Muscle of arm (tissue), 14 donors: ENCODE results near the gene FMR1NB. TPM values are rescaled to one million over a fixed set of nuclear protein-coding genes. Genes with fewer than 3 reads are reported as not detected.

Experiments used
- DNase-seq: peaks from one replicate; pipeline ENCODE4 v3.0.0-alpha.2; 2013
- long read RNA-seq, 11 donors: transcript quantifications; one replicate each; lab custom pipeline, GENCODE V29; 2026
- polyA plus RNA-seq, 12 donors: library from polyadenylated mRNA; unstranded; fragments of 120-200 nt; gene quantifications; one replicate each; pipeline ENCODE4 v1.2.1, GENCODE V29; 2013; ENCODE audit not compliant: insufficient read length in 12 of 12

FMR1NB gene, protein sequence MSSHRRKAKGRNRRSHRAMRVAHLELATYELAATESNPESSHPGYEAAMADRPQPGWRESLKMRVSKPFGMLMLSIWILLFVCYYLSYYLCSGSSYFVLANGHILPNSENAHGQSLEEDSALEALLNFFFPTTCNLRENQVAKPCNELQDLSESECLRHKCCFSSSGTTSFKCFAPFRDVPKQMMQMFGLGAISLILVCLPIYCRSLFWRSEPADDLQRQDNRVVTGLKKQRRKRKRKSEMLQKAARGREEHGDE
- polyA plus RNA-seq: not detected
- long read RNA-seq, donor 1: 0 reads
- long read RNA-seq, donor 2: 0 reads
- long read RNA-seq, donor 3: 0 reads
- long read RNA-seq, donor 4: 0 reads
- long read RNA-seq, donor 5: 0 reads
- long read RNA-seq, donor 6: 0 reads
- long read RNA-seq, donor 7: 0 reads
- long read RNA-seq, donor 8: 0 reads
- long read RNA-seq, donor 9: 0 reads
- long read RNA-seq, donor 10: 0 reads
- long read RNA-seq, donor 11: 0 reads

DNA sequence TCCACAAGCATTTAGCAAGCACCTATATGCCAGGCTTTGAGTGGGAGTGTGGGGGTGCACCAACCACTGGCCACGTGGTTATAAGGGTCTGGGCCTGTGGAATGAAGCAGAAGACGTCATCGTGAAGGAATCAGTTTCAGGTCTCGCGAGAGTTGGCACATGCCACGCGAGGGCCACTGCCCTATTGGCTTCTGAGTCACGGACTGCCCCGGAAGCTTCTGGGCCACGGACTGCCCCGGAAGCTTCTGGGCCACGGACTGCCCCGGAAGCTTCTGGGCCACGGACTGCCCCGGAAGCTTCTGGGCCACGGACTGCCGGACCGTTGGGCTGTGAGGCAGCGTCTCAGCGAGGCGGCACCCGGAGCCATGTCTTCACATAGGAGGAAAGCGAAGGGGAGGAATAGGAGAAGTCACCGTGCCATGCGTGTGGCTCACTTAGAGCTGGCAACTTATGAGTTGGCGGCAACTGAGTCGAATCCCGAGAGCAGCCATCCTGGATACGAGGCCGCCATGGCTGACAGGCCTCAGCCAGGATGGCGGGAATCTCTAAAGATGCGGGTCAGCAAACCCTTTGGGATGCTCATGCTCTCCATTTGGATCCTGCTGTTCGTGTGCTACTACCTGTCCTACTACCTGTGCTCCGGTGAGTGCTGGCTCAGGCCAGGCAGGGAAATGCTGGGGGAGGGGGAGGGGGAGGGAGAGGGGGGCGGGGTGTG, at the start of gene FMR1NB:
Gene FMR1NB, plus strand, starts transcription at position 300 of the 715 bp plus-strand sequence. Its CDS starts 66 bp downstream, at position 366.
- no peak for DNase-seq

- no peak for DNase-seq
Observed at GRCh38 chrX:147933815-147934214, 47.3 kb upstream of the FMR1NB start.

DNA sequence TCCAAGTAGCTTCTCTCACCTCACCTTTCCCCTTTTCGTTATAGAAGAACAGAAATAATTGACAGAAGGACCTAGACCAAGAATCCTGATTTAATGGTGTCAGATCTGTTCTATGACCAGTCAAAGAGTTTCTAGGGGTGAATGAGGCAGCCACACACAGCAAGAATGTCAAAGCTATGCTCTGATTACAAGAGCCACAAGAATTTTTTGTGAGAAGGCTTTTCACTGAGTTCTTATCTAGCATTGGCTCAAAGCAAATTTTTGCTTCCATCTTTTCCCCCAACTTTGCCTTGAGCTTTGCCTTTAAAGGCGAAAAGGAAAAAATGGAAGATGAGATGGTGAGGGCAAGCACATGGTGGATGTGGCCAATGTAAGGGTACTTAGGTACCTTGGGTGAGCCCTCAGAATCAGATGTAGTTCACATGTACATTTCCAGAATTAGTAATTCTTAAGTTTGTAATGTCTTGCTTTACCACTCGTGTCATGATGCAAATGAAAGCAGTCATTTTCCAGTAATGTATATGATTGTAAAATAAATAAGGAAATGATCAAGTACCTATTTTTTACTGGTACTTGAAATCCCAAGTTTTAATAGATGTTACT, 45.9 kb upstream of the FMR1NB start:
- DNase-seq: no peak

DNA sequence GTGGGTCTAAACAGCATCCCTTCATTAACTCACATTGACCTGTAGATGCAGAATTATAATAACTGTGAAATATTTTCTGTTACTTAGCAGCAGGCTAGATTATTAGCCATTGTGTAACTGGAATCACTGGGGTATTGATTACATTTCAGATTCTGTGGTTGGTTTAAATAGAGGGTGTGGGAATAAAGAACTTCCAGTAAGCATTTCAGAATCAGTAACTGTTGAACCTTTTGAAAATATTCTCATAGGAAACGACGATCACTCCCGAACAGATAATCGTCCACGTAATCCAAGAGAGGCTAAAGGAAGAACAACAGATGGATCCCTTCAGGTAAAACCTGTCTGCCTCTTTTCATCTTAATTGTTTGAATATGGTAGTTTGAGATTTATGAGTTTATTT, 35.9 kb upstream of the FMR1NB start:
- no peak for DNase-seq

- no peak for DNase-seq
Observed at GRCh38 chrX:147948531-147948930, 32.6 kb upstream of the FMR1NB start.

- DNase-seq: no peak
Observed at GRCh38 chrX:147950352-147950751, 30.8 kb upstream of the FMR1NB start.

- peak; percentile 1 for DNase-seq
Observed at GRCh38 chrX:147953976-147954375, 27.2 kb upstream of the FMR1NB start.

DNA sequence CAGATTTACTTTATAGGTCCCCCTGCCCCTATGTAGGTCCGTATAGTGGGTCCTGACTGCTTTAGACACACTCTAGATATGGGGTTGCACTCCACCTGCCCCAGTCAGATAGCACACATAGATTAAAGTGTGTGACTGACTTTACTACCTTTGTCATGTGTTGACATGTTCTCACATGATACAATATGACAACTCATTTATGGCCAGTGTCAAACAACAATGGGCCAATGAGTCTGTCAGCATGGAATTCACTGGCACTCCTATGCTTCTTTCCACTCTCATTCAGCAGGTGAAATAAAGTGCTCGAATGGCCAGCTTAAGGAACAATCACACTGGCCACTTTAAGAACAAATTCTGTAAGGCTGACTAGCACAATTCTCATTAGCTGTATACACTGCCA, 23.8 kb upstream of the FMR1NB start:
- no peak for DNase-seq

- DNase-seq: no peak
Observed at GRCh38 chrX:147958291-147958690, 22.8 kb upstream of the FMR1NB start.

- no peak for DNase-seq
Observed at GRCh38 chrX:147960722-147961121, 20.4 kb upstream of the FMR1NB start.

GRCh38 chrX:147962476-147962875, 18.7 kb upstream of the FMR1NB start:
- DNase-seq: no peak

GRCh38 chrX:147978931-147979330, 2.2 kb upstream of the FMR1NB start:
- DNase-seq: no peak

DNA sequence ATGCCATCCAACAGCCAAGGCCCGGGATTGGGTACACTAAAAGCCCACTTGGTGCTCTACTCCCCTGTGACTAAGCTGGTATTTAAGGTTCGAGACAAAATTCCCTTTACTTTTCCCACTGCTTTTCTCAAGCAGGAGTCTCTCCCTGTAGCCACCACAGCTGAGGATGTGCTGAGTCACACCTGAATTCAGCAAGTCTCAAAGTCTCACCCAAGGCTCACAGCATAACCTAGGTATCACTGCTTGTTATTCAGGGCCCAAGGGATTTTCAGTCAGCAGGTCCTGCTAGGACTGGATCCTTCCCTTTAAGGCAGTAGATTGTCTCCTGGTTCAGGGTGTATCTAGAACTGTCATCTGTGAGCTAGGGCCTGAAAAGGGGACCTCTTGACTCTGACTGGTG, 39.2 kb downstream of the FMR1NB start:
- no peak for DNase-seq

DNA sequence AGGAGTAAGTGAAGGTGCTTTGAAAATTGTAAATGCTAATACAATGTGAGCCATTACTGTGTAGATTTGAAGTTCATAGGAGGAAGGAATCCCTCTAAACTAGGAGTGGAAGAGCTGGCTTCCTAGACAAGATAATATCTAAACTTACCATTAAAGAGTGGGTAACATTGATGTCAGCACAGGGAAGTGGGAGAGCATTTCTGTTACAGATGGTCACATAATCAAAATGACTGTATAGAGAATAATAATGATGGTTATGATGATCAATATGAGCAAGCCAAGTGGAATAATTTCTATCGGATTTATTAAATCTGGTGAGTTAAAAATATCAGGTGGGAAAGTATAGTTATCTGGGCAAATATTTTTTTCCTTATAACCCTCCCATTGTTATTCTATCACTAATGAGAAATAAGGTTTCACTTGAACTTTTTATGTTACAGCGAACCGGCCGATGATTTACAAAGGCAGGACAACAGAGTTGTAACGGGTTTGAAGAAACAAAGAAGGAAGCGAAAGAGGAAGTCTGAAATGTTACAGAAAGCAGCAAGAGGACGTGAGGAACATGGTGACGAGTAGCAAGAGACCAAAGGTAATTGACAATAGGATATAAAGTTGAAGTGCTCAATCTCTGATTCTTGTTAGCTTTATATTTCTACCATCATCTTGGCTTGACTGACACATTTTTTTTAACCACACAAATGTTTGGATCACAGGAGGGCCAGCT, 43.5 kb downstream of the FMR1NB start:
- DNase-seq: no peak

DNA sequence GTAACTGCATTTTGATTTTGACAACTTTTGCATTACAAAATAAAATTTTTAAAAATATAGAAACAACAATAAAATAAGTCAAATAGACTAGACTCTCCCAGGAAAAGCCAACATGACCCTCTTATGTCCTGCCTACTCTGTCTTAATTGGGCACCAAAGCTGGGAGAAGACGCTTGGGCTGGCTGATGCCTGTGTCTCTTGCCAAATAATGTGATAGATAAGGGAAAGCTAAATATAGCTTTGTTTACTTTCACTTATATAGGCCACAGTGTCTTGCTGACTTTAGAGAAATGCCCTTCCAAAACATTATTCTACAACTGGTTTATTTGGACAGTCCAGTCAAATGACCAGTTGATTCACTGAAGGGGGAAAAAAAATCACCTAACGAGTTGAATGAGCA, 54.2 kb downstream of the FMR1NB start:
- no peak for DNase-seq

DNA sequence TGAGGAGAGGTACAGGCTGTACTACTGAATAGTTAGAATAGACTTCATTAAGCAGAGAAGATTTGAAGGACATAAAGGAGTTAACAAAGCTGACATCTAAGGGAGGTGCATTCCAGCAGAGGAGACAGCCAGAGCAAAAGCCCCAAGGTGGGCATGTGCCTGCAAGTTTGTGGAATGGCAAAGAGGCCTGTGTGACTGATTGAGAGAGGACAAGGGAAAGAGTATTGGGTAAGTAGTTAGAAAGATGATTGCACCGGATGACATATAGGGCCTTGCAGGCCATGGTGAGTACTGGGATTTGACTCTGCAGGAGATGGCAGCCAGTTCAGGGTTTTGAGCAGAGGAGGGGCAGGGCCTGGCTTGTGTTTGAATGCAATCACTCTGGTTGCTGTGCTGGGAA, 55.9 kb downstream of the FMR1NB start:
- no peak for DNase-seq

GRCh38 chrX:148043271-148043855, 62.2 kb downstream of the FMR1NB start:
- no peak for DNase-seq

GRCh38 chrX:148047200-148047599, 66.1 kb downstream of the FMR1NB start:
- DNase-seq: no peak

DNA sequence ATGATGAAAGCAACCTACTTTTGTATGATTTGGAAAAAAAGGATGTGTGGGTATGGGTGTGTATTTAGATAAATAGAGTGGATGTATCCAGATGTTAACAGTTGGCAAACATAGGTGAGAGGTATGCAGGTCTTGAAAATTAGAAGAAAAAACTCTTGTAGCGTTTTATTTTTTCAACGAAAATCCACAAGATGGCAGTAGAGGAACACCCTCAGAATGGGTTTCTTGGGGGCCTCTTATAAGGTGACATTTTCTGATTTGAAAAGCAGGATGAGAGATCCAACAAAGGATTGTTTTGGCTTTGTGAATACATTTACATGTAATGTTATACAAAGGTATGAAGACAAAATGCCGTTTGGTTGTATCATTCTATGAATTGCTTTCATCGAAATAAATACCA, 68.3 kb downstream of the FMR1NB start:
- peak; percentile 20 for DNase-seq

DNA sequence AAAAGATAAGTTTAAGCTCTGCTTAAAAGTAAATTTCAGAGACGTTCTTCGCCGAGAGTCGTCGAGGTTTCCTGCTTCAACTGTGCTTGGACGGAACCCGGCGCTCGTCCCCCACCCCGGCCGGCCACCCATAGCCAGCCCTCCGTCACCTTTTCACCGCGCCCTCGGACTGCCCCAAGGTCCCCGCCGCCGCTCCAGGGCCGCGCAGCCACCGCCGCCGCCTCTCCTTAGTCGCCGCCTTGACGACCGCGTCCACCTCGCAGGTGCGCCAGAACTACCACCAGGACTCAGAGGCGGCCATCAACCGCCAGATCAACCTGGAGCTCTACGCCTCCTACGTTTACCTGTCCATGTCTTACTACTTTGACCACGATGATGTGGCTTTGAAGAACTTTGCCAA, 70.8 kb downstream of the FMR1NB start:
- no peak for DNase-seq

GRCh38 chrX:148067285-148067684, 86.1 kb downstream of the FMR1NB start:
- DNase-seq: no peak
